B cell (primary cell): ENCODE measurements around the gene ZNF423. TPM values are rescaled to one million over a fixed set of nuclear protein-coding genes. Genes with fewer than 3 reads are reported as not detected.

Experiments used
- ATAC-seq: fragments of 200-7000 bp; cut with Tn5 transposase; one replicate; pipeline ENCODE4 v1.10.0; 2021; ENCODE audit warnings: low read depth, mild to moderate bottlenecking, moderate number of reproducible peaks, moderate library complexity
- CTCF ChIA-PET: fragments of 350-600 bp; sonication (Branson Sonifier 250); formaldehyde crosslinking; loops from one replicate; lab custom pipeline; 2021; ENCODE audit warnings: antibody characterized with exemption, inconsistent platforms; lab: Charles Lee
- POLR2A ChIA-PET: fragments of 350-600 bp; sonication (Branson Sonifier 250); formaldehyde crosslinking; loops from one replicate; lab custom pipeline; 2021; ENCODE audit warnings: antibody characterized with exemption; lab: Charles Lee
- DNase-seq: peaks from one replicate; pipeline ENCODE4 v3.0.0; 2013
- H2AFZ ChIP-seq: 2 replicates; pipeline ENCODE4 v1.6.1; 2012; ENCODE audit warnings: mild to moderate bottlenecking, low read depth, low read length; ENCODE audit not compliant: insufficient read depth, poor library complexity, severe bottlenecking
- H3K27ac ChIP-seq, 2 donors: 1 replicate in 1 of 2; 2 replicates in 1 of 2; pipeline ENCODE4 v1.5.1; 2012 to 2013; ENCODE audit warnings: low read length in 2 of 2, mild to moderate bottlenecking in 2 of 2, moderate library complexity in 1 of 2
- H3K27me3 ChIP-seq, 4 experiments: fragments of 200-600 bp in 1 of 4; sonication (generic) in 1 of 4; replicated peaks in 1 of 4; 1 replicate in 2 of 4; 2 replicates in 2 of 4; pipeline versions ENCODE4 v1.6.1 to v1.7.0; 2013 to 2016; ENCODE audit warnings: low read length in 3 of 4, mild to moderate bottlenecking in 2 of 4, mixed read lengths in 1 of 4, moderate library complexity in 1 of 4; ENCODE audit not compliant: insufficient read depth in 4 of 4, control insufficient read depth in 3 of 4; ENCODE audit errors: control extremely low read depth in 1 of 4
- H3K36me3 ChIP-seq, 2 experiments: replicated peaks in 1 of 2; 1 replicate in 1 of 2; 2 replicates in 1 of 2; pipeline versions ENCODE4 v1.6.1 to v1.7.1; 2013; ENCODE audit warnings: low read length in 1 of 2; ENCODE audit not compliant: insufficient read depth in 2 of 2, control insufficient read depth in 1 of 2; ENCODE audit errors: control extremely low read depth in 1 of 2, extremely low read depth in 1 of 2
- H3K4me1 ChIP-seq, 2 donors: fragments of 200-600 bp in 1 of 2; sonication (generic) in 1 of 2; 1 replicate in 1 of 2; 2 replicates in 1 of 2; pipeline versions ENCODE4 v1.5.1 to v1.6.1; 2013 to 2017; ENCODE audit warnings: low read length in 2 of 2; ENCODE audit not compliant: control insufficient read depth in 2 of 2, insufficient read depth in 2 of 2
- H3K4me2 ChIP-seq: replicated peaks from 2 replicates; pipeline ENCODE3; 2012; ENCODE audit warnings: mild to moderate bottlenecking, low read depth, low read length; ENCODE audit not compliant: poor library complexity, severe bottlenecking
- H3K4me3 ChIP-seq, 5 experiments: fragments of 200-600 bp in 1 of 5; sonication (generic) in 1 of 5; 1 replicate in 3 of 5; 2 replicates in 2 of 5; pipeline versions ENCODE4 v1.5.1 to v1.7.0; 2011 to 2016; ENCODE audit warnings: low read length in 4 of 5, mild to moderate bottlenecking in 4 of 5, low read depth in 2 of 5, control low read depth in 1 of 5, moderate library complexity in 1 of 5; ENCODE audit not compliant: insufficient read depth in 1 of 5; ENCODE audit errors: control extremely low read depth in 1 of 5, extremely low read depth in 1 of 5
- H3K79me2 ChIP-seq: fragments of 200-600 bp; sonication (generic); one replicate; pipeline ENCODE4 v1.6.0; 2016; ENCODE audit warnings: low read length; ENCODE audit not compliant: control insufficient read depth, insufficient read depth
- H3K9ac ChIP-seq: fragments of 200-600 bp; sonication (generic); 2 replicates; pipeline ENCODE4 v1.6.1; 2017; ENCODE audit warnings: mild to moderate bottlenecking, low read length, moderate library complexity
- H3K9me3 ChIP-seq, 3 donors: one replicate each; pipeline versions ENCODE4 v1.6.1 to v1.7.1; 2013; ENCODE audit warnings: low read length in 2 of 3; ENCODE audit not compliant: control insufficient read depth in 2 of 3, insufficient read depth in 1 of 3; ENCODE audit errors: control extremely low read depth in 1 of 3
- H4K20me1 ChIP-seq: 2 replicates; pipeline ENCODE4 v1.6.0; 2012; ENCODE audit warnings: mild to moderate bottlenecking, low read length; ENCODE audit not compliant: insufficient read depth, control insufficient read depth, poor library complexity, severe bottlenecking
- H3K27ac Mint-ChIP-seq: one replicate; pipeline ENCODE4 v1.8.0; 2021; ENCODE audit warnings: mixed read lengths
- H3K27me3 Mint-ChIP-seq: one replicate; pipeline ENCODE4 v1.8.0; 2021; ENCODE audit warnings: mixed read lengths
- H3K4me1 Mint-ChIP-seq: one replicate; pipeline ENCODE4 v1.8.0; 2021; ENCODE audit warnings: mixed read lengths
- H3K4me3 Mint-ChIP-seq: one replicate; pipeline ENCODE4 v1.8.0; 2021; ENCODE audit warnings: mixed read lengths
- H3K9me3 Mint-ChIP-seq: one replicate; pipeline ENCODE4 v1.8.0; 2022; ENCODE audit warnings: mixed read lengths; ENCODE audit not compliant: insufficient read depth
- EZH2 ChIP-seq: IDR thresholded peaks from 2 replicates; pipeline ENCODE4 v1.6.1; 2012; ENCODE audit warnings: borderline replicate concordance, low read depth, mild to moderate bottlenecking, moderate library complexity, low read length; ENCODE audit not compliant: insufficient read depth, poor library complexity, severe bottlenecking
- WGBS: methylation state at CpG from one replicate; pipeline ENCODE4 v1.1.5; 2013; ENCODE audit warnings: missing lambda C conversion rate; ENCODE audit not compliant: insufficient coverage; 5-methylcytosine and 5-hydroxymethylcytosine counted together
- intact Hi-C: fragments of 100-400 bp; cut with micrococcal nuclease; formaldehyde crosslinking; loops from one replicate; pipeline ENCODE4 v1.10.0; 2022
- polyA plus RNA-seq: library from polyadenylated mRNA; depleted of rRNA; stranded (reverse); fragments of >200 nt; gene quantifications from 2 replicates; pipeline ENCODE4 v1.2.3, GENCODE V29; 2012
- total RNA-seq, 2 donors: library from RNA; stranded (reverse); fragments of 120-200 nt in 1 of 2; gene quantifications; 1 replicate in 1 of 2; 2 replicates in 1 of 2; pipeline versions ENCODE4 v1.2.3 to v1.2.4, GENCODE V29; 2013 to 2022
- TF ChIP-seq, protein P1 (sequence below): fragments of 200-600 bp; IDR thresholded peaks from one replicate; pipeline ENCODE4 v1.8.0; 2022; ENCODE audit warnings: antibody characterized with exemption, mild to moderate bottlenecking

The ZNF423 gene
- total and polyA plus RNA-seq, 2 donors (not counting 1 experiment from before 2014, with no cell fraction given): not detected

DNA sequence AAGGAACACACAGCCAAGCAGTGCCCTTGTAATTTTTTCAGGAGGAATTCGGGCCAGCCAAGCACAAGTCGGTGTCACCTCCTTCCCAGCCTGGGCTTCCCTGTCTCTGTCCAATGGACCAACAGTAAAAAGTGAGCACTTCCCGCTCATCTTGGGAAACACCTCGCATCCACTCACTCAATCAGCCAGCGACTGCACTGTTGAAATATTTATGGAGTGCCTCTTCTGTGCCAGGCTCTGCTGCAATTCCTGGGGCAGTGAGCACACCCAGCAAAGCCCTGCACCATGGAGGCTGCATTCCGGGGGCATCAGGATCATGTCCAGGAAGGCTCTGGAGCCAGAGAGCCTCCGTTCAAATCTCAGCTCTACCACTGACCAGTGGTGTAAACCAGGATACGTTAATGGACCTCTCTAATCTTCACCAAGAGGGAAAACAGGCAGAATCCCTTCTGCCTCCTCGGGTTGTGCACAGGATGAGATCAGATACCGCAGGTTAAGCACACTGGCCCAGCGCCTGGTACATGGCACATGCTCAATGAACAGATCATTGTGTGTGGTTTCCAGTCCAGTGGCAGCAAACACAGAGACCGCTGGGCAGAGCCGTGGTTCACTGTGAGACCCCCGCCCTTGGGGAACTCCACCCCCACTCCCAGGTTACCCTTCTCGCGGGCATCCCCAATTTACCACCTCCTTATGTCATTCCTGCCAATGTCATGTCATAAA lies 194.3 kb downstream of the ZNF423 start:
- TF ChIP-seq EZH2: no peak
- TF ChIP-seq, protein P1, sequence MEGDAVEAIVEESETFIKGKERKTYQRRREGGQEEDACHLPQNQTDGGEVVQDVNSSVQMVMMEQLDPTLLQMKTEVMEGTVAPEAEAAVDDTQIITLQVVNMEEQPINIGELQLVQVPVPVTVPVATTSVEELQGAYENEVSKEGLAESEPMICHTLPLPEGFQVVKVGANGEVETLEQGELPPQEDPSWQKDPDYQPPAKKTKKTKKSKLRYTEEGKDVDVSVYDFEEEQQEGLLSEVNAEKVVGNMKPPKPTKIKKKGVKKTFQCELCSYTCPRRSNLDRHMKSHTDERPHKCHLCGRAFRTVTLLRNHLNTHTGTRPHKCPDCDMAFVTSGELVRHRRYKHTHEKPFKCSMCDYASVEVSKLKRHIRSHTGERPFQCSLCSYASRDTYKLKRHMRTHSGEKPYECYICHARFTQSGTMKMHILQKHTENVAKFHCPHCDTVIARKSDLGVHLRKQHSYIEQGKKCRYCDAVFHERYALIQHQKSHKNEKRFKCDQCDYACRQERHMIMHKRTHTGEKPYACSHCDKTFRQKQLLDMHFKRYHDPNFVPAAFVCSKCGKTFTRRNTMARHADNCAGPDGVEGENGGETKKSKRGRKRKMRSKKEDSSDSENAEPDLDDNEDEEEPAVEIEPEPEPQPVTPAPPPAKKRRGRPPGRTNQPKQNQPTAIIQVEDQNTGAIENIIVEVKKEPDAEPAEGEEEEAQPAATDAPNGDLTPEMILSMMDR: no peak
- no peaks in the 10 kb centered on the region for H4K20me1 ChIP-seq
- H3K27me3 ChIP-seq: no peaks in the 10 kb centered on the region
- intact Hi-C loops: no loop called here
- no peak overlapping the region for H3K9ac ChIP-seq
- no peak overlapping the region for H3K4me3 ChIP-seq
- peaks cover 0 to 5% (median 0%) of the 10 kb centered on the region in 3 donors for H3K9me3 ChIP-seq
- 88% methylated on average over 15 of the region's 16 CpGs for WGBS
- H3K27ac Mint-ChIP-seq: no peak overlapping the region
- H3K4me1 ChIP-seq: no peaks in the 10 kb centered on the region
- ChIA-PET POLR2A (no interaction called here), CTCF (no interaction called here)
- H3K36me3 ChIP-seq: no peaks in the 10 kb centered on the region
- no peak overlapping the region for H3K4me3 Mint-ChIP-seq
- H3K27ac ChIP-seq: no peak overlapping the region
- no peaks in the 10 kb centered on the region for H3K27me3 Mint-ChIP-seq
- ATAC-seq (no peak), DNase-seq (no peak)
- H3K4me2 ChIP-seq: no peak overlapping the region
- no peak overlapping the region for H2AFZ ChIP-seq
- H3K79me2 ChIP-seq: no peaks in the 10 kb centered on the region
- no peaks in the 10 kb centered on the region for H3K9me3 Mint-ChIP-seq
- no peaks in the 10 kb centered on the region for H3K4me1 Mint-ChIP-seq

GRCh38 chr16:49660626-49661025 lies 195.3 kb downstream of the ZNF423 start:
- no peak for TF ChIP-seq EZH2
- TF ChIP-seq, protein P1: no peak
- Histone ChIP-seq H3K9ac (no peak overlapping the region), H3K4me2 (no peak overlapping the region), H3K27me3 (no peaks in the 10 kb centered on the region), H3K4me3 (no peak overlapping the region), H2AFZ (no peak overlapping the region), H3K9me3 (peaks cover 0 to 5% (median 0%) of the 10 kb centered on the region in 3 donors), H3K36me3 (no peaks in the 10 kb centered on the region), H3K4me1 (no peaks in the 10 kb centered on the region), H4K20me1 (no peaks in the 10 kb centered on the region), H3K79me2 (no peaks in the 10 kb centered on the region), H3K27ac (no peak overlapping the region)
- H3K27ac Mint-ChIP-seq: no peak overlapping the region
- H3K27me3 Mint-ChIP-seq: no peaks in the 10 kb centered on the region
- DNase-seq (no peak), ATAC-seq (no peak)
- CTCF ChIA-PET: no interaction called here
- H3K9me3 Mint-ChIP-seq: no peaks in the 10 kb centered on the region
- POLR2A ChIA-PET: no interaction called here
- no peak overlapping the region for H3K4me3 Mint-ChIP-seq
- intact Hi-C loops: no loop called here
- H3K4me1 Mint-ChIP-seq: no peaks in the 10 kb centered on the region
- no CpG with 5 or more reads among the region's 3 CpGs for WGBS
